Measurements from ENCODE around the gene CD4.

DNA sequence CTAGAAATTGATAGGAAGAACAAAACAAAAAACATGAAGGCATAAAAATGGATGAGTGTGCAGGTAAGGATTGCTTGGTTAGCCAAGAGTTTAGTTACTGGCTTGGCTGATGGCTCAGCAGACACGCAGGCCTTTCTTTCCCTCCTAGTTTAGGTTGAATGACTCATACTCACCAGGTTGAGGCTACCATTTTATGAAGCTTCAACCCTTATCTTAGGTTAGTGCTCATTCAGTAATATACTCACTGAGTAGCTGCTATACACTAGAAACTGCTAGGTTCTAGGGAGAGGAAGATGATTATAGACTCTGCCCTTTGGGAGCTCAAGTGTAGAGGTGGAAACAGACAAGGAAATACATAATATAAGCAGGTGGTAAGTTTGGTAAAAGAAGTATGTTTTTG, 44.9 kb downstream of the CD4 start:
- no peak for TF ChIP-seq EZH2phosphoT487 (conservative IDR thresholded peaks at IDR 0.05; ENCODE audit: low read length)
- TF ChIP-seq, protein P1, sequence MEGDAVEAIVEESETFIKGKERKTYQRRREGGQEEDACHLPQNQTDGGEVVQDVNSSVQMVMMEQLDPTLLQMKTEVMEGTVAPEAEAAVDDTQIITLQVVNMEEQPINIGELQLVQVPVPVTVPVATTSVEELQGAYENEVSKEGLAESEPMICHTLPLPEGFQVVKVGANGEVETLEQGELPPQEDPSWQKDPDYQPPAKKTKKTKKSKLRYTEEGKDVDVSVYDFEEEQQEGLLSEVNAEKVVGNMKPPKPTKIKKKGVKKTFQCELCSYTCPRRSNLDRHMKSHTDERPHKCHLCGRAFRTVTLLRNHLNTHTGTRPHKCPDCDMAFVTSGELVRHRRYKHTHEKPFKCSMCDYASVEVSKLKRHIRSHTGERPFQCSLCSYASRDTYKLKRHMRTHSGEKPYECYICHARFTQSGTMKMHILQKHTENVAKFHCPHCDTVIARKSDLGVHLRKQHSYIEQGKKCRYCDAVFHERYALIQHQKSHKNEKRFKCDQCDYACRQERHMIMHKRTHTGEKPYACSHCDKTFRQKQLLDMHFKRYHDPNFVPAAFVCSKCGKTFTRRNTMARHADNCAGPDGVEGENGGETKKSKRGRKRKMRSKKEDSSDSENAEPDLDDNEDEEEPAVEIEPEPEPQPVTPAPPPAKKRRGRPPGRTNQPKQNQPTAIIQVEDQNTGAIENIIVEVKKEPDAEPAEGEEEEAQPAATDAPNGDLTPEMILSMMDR (IDR thresholded peaks at IDR 0.05; ENCODE audit: insufficient read depth, low read length, poor library complexity, severe bottlenecking): no peak
